ENCODE results near the gene WSCD2. TPM values are rescaled to one million over a fixed set of nuclear protein-coding genes. Genes with fewer than 3 reads are reported as not detected.

WSCD2 gene
- total and polyA plus RNA-seq, 2 donors (not counting 1 experiment from before 2014, with no cell fraction given) = 1.1 to 5.9 TPM

DNA sequence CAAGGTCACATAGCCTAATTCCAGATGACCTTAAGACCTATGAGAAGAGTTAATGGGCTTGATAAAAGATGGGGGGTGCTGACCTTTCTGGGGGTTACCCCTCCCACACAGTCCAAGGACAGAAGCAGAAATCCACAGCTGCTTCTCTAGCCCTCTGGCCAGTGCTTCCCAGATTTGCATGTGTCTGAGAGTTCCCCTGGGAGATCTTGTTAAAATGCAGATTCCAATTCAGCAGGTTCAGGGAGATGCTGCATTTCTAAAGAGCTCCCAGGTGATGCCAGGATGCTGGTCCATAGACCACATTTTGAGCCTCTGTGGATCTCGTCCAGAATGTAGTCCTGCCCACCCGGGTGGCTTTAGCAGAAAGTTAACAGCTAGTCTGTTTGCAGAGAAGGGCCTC, 82.1 kb downstream of the WSCD2 start:
- no peaks in the 10 kb centered on the region for H3K4me1 ChIP-seq (ENCODE audit: control insufficient read depth in 2 of 2, insufficient read depth in 2 of 2, low read length in 2 of 2)
- H3K36me3 ChIP-seq (replicated peaks in 1 of 2; ENCODE audit: control extremely low read depth in 1 of 2, control insufficient read depth in 1 of 2, extremely low read depth in 1 of 2, insufficient read depth in 2 of 2, low read length in 1 of 2) = no peaks in the 10 kb centered on the region
- ATAC-seq (ENCODE audit: low read depth) = no peak
- DNase-seq = no peak
- no peak for TF ChIP-seq EZH2 (IDR thresholded peaks at IDR 0.05; ENCODE audit: borderline replicate concordance, insufficient read depth, low read depth, low read length, poor library complexity, severe bottlenecking)
- TF ChIP-seq, protein P1, sequence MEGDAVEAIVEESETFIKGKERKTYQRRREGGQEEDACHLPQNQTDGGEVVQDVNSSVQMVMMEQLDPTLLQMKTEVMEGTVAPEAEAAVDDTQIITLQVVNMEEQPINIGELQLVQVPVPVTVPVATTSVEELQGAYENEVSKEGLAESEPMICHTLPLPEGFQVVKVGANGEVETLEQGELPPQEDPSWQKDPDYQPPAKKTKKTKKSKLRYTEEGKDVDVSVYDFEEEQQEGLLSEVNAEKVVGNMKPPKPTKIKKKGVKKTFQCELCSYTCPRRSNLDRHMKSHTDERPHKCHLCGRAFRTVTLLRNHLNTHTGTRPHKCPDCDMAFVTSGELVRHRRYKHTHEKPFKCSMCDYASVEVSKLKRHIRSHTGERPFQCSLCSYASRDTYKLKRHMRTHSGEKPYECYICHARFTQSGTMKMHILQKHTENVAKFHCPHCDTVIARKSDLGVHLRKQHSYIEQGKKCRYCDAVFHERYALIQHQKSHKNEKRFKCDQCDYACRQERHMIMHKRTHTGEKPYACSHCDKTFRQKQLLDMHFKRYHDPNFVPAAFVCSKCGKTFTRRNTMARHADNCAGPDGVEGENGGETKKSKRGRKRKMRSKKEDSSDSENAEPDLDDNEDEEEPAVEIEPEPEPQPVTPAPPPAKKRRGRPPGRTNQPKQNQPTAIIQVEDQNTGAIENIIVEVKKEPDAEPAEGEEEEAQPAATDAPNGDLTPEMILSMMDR (IDR thresholded peaks at IDR 0.05) = no peak
- Mint-ChIP-seq H3K4me1 (no peaks in the 10 kb centered on the region), H3K9me3 (ENCODE audit: insufficient read depth) (peaks cover 5% of the 10 kb centered on the region), H3K27me3 (peaks cover 31% of the 10 kb centered on the region), H3K27ac (no peak overlapping the region), H3K4me3 (no peak overlapping the region)
- no peaks in the 10 kb centered on the region for H4K20me1 ChIP-seq (ENCODE audit: control insufficient read depth, insufficient read depth, low read length, poor library complexity, severe bottlenecking)
- H3K4me3 ChIP-seq (ENCODE audit: control extremely low read depth in 1 of 5, extremely low read depth in 1 of 5, insufficient read depth in 1 of 5, low read depth in 2 of 5, low read length in 4 of 5) = no peak overlapping the region
- H3K79me2 ChIP-seq (ENCODE audit: control insufficient read depth, insufficient read depth, low read length) = no peaks in the 10 kb centered on the region
- no peak overlapping the region for H3K9ac ChIP-seq (ENCODE audit: low read length)
- POLR2A ChIA-PET = no interaction called here
- CTCF ChIA-PET = no interaction called here
- intact Hi-C loops (cut with micrococcal nuclease) = no loop called here
- H3K27ac ChIP-seq (ENCODE audit: low read length in 2 of 2) = no peak overlapping the region
- H3K4me2 ChIP-seq (replicated peaks; ENCODE audit: low read depth, low read length, poor library complexity, severe bottlenecking) = no peak overlapping the region
- H3K27me3 ChIP-seq (replicated peaks in 1 of 4; ENCODE audit: control extremely low read depth in 1 of 4, control insufficient read depth in 3 of 4, insufficient read depth in 4 of 4, low read length in 3 of 4) = peaks cover 0 to 7% (median 0%) of the 10 kb centered on the region in 4 experiments
- H3K9me3 ChIP-seq (ENCODE audit: control extremely low read depth in 1 of 3, control insufficient read depth in 2 of 3, insufficient read depth in 1 of 3, low read length in 2 of 3) = no peaks in the 10 kb centered on the region
- H2AFZ ChIP-seq (ENCODE audit: insufficient read depth, low read depth, low read length, poor library complexity, severe bottlenecking) = no peak overlapping the region
- WGBS (ENCODE audit: insufficient coverage) = 47% methylated on average over 2 of the region's 2 CpGs

DNA sequence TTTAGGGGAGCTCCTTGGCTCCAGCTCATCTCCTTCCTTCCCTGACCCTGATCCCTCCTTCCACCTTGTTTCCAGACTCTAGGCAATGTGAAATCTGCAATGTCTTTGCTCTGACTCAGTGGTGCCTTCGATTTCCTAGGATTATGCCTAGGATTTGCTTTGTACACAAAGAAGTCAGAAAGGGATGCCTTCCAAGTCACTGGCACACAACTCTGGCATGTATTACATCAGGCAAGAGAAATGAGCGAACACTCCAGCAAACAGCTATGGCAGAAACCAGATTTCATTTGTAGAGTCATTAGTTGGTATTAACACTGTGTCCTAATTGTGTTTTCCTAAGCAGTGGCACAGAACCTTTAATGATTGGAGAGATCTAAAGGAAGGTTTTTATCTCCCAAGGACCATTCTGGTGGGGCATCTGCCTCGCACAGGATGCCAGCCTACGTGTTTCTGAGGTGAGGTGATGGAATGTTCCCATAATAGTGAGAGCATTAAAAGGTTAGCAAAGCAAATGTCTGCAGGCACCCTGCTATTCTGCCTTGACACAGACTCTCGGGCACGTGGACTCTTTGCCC, 84.9 kb downstream of the WSCD2 start:
- no peak overlapping the region for H3K4me3 ChIP-seq (ENCODE audit: control extremely low read depth in 1 of 5, extremely low read depth in 1 of 5, insufficient read depth in 1 of 5, low read depth in 2 of 5, low read length in 4 of 5)
- ChIA-PET CTCF (no interaction called here), POLR2A (no interaction called here)
- DNase-seq = no peak
- H3K4me2 ChIP-seq (replicated peaks; ENCODE audit: low read depth, low read length, poor library complexity, severe bottlenecking) = no peak overlapping the region
- ATAC-seq (ENCODE audit: low read depth) = no peak
- no peak overlapping the region for H3K27ac ChIP-seq (ENCODE audit: low read length in 2 of 2)
- H3K9ac ChIP-seq (ENCODE audit: low read length) = no peak overlapping the region
- peaks cover 2% of the 10 kb centered on the region for H3K9me3 Mint-ChIP-seq (ENCODE audit: insufficient read depth)
- no peaks in the 10 kb centered on the region for H3K36me3 ChIP-seq (replicated peaks in 1 of 2; ENCODE audit: control extremely low read depth in 1 of 2, control insufficient read depth in 1 of 2, extremely low read depth in 1 of 2, insufficient read depth in 2 of 2, low read length in 1 of 2)
- H3K79me2 ChIP-seq (ENCODE audit: control insufficient read depth, insufficient read depth, low read length) = no peaks in the 10 kb centered on the region
- H3K27ac Mint-ChIP-seq = no peak overlapping the region
- peaks cover 0 to 4% (median 0%) of the 10 kb centered on the region in 4 experiments for H3K27me3 ChIP-seq (replicated peaks in 1 of 4; ENCODE audit: control extremely low read depth in 1 of 4, control insufficient read depth in 3 of 4, insufficient read depth in 4 of 4, low read length in 3 of 4)
- no peak overlapping the region for H3K4me3 Mint-ChIP-seq
- TF ChIP-seq EZH2 (IDR thresholded peaks at IDR 0.05; ENCODE audit: borderline replicate concordance, insufficient read depth, low read depth, low read length, poor library complexity, severe bottlenecking) = no peak
- TF ChIP-seq, protein P1 (IDR thresholded peaks at IDR 0.05) = no peak
- no peaks in the 10 kb centered on the region for H3K9me3 ChIP-seq (ENCODE audit: control extremely low read depth in 1 of 3, control insufficient read depth in 2 of 3, insufficient read depth in 1 of 3, low read length in 2 of 3)
- no peaks in the 10 kb centered on the region for H3K4me1 Mint-ChIP-seq
- H4K20me1 ChIP-seq (ENCODE audit: control insufficient read depth, insufficient read depth, low read length, poor library complexity, severe bottlenecking) = no peaks in the 10 kb centered on the region
- H3K4me1 ChIP-seq (ENCODE audit: control insufficient read depth in 2 of 2, insufficient read depth in 2 of 2, low read length in 2 of 2) = no peaks in the 10 kb centered on the region
- peaks cover 17% of the 10 kb centered on the region for H3K27me3 Mint-ChIP-seq
- WGBS (ENCODE audit: insufficient coverage) = 68% methylated on average over 4 of the region's 6 CpGs
- H2AFZ ChIP-seq (ENCODE audit: insufficient read depth, low read depth, low read length, poor library complexity, severe bottlenecking) = no peak overlapping the region
- intact Hi-C loops (cut with micrococcal nuclease) = no loop called here
